T-helper 2 cell treated with Interferon-gamma antibody and Interleukin-4, amounts not matched to agents 100 ng/mL and 5 ng/mL, for 36 hours (primary cell): Measurements from ENCODE around the gene USP44. TPM values are rescaled to one million over a fixed set of nuclear protein-coding genes. Genes with fewer than 3 reads are reported as not detected.

Source experiments
- intact Hi-C: fragments of 100-400 bp; cut with micrococcal nuclease; formaldehyde crosslinking; loops from one replicate; pipeline ENCODE4 v1.15.1; 2023
- total RNA-seq: library from RNA; stranded (reverse); gene quantifications from 2 replicates; pipeline ENCODE4 v1.2.3, GENCODE V29; 2022

The USP44 gene
- total RNA-seq, 1 donor from 2014 or later: 2.9 TPM

GRCh38 chr12:95548539-95549391 is 2.5 kb downstream of the USP44 start:
- intact Hi-C loops: loop anchor here (1.0 to 5.0 kb wide), 3 partner anchors 309 to 852 kb away; partner anchors contain the start of genes CDK17, FGD6, SNRPF and VEZT

GRCh38 chr12:95548056-95548538 is 3.2 kb downstream of the USP44 start:
- intact Hi-C loops: loop anchor here (1.0 to 5.0 kb wide), 3 partner anchors 309 to 853 kb away; partner anchors contain the start of genes CDK17, FGD6, SNRPF and VEZT

- intact Hi-C loops: loop anchor here (1.0 to 5.0 kb wide), 4 partner anchors 73 to 853 kb away; partner anchors contain the start of genes CDK17, FGD6, METAP2 and SNRPF
Observed at GRCh38 chr12:95547522-95548055, 3.7 kb downstream of the USP44 start.

- intact Hi-C loops: loop anchor here (2.0 to 5.0 kb wide), 2 partner anchors 72 to 311 kb away; partner anchors contain the start of genes METAP2 and SNRPF
Observed at GRCh38 chr12:95546491-95546813, 4.8 kb downstream of the USP44 start.

- intact Hi-C loops: loop anchor here (2.0 to 5.0 kb wide), 2 partner anchors 71 to 311 kb away; partner anchors contain the start of genes METAP2 and SNRPF
Observed at GRCh38 chr12:95545731-95546490, 5.4 kb downstream of the USP44 start.

- intact Hi-C loops: loop anchor here (5.0 kb wide), 1 partner anchor 312 kb away; the partner anchor contains the start of gene SNRPF
Observed at GRCh38 chr12:95545303-95545702, 6.0 kb downstream of the USP44 start.

GRCh38 chr12:95544756-95545155 is 6.5 kb downstream of the USP44 start:
- intact Hi-C loops: loop anchor here (5.0 kb wide), 1 partner anchor 313 kb away; the partner anchor contains the start of gene SNRPF

GRCh38 chr12:95543305-95543704 is 8.0 kb downstream of the USP44 start:
- intact Hi-C loops: no loop called here

- intact Hi-C loops: no loop called here
Observed at GRCh38 chr12:95541436-95541835, 9.8 kb downstream of the USP44 start.

GRCh38 chr12:95538656-95539055 is 12.6 kb downstream of the USP44 start:
- intact Hi-C loops: loop anchor here (10.0 kb wide), 1 partner anchor 204 kb away; no protein-coding TSS in a partner anchor

GRCh38 chr12:95538006-95538405 is 13.3 kb downstream of the USP44 start:
- intact Hi-C loops: loop anchor here (10.0 kb wide), 1 partner anchor 203 kb away; no protein-coding TSS in a partner anchor

GRCh38 chr12:95533985-95534384 is 17.3 kb downstream of the USP44 start:
- intact Hi-C loops: loop anchor here (1.0 to 10.0 kb wide), 3 partner anchors 199 to 417 kb away; partner anchors contain the start of genes FGD6 and VEZT

- intact Hi-C loops: loop anchor here (10.0 kb wide), 1 partner anchor 198 kb away; no protein-coding TSS in a partner anchor
Observed at GRCh38 chr12:95532851-95533250, 18.4 kb downstream of the USP44 start.

GRCh38 chr12:95529693-95530225 is 21.5 kb downstream of the USP44 start:
- intact Hi-C loops: loop anchor here (10.0 kb wide), 1 partner anchor 195 kb away; no protein-coding TSS in a partner anchor

GRCh38 chr12:95528431-95528830 is 22.8 kb downstream of the USP44 start:
- intact Hi-C loops: no loop called here

- intact Hi-C loops: no loop called here
Observed at GRCh38 chr12:95522692-95523091, 28.6 kb downstream of the USP44 start.

GRCh38 chr12:95520816-95521215 is 30.5 kb downstream of the USP44 start:
- intact Hi-C loops: no loop called here

- intact Hi-C loops: no loop called here
Observed at GRCh38 chr12:95518944-95519343, 32.3 kb downstream of the USP44 start.

GRCh38 chr12:95517246-95517645 is 34.0 kb downstream of the USP44 start:
- intact Hi-C loops: no loop called here

GRCh38 chr12:95516757-95517156 is 34.5 kb downstream of the USP44 start:
- intact Hi-C loops: no loop called here

- intact Hi-C loops: no loop called here
Observed at GRCh38 chr12:95515197-95515596, 36.1 kb downstream of the USP44 start.
